AG04449 (cell line): Measurements from ENCODE around the gene NUMA1.

ENCODE experiments used
- CTCF ChIA-PET: fragments of 350-600 bp; formaldehyde crosslinking; extraction: SDS; loops from one replicate; lab custom pipeline; 2021; ENCODE audit warnings: antibody characterized with exemption; lab: Yijun Ruan, JAX
- POLR2A ChIA-PET: fragments of 400-600, 350-600 bp; formaldehyde crosslinking; extraction: SDS; loops from one replicate; lab custom pipeline; 2020; ENCODE audit warnings: antibody characterized with exemption, inconsistent platforms; lab: Yijun Ruan, JAX
- DNase-seq: peaks from one replicate; pipeline ENCODE4 v3.0.0-alpha.2; 2010; ENCODE audit warnings: low read depth, low spot score
- H3K4me3 ChIP-seq: 2 replicates; pipeline ENCODE4 v1.5.1; 2011; ENCODE audit warnings: low read depth, mild to moderate bottlenecking, control low read depth, low read length
- CTCF ChIP-seq: IDR thresholded peaks from one replicate; pipeline ENCODE4 v1.5.1; 2011; ENCODE audit warnings: mild to moderate bottlenecking, moderate library complexity, low read length, control low read depth, inconsistent platforms; ENCODE audit not compliant: insufficient read depth; ENCODE audit errors: missing control alignments

NUMA1 gene

DNA sequence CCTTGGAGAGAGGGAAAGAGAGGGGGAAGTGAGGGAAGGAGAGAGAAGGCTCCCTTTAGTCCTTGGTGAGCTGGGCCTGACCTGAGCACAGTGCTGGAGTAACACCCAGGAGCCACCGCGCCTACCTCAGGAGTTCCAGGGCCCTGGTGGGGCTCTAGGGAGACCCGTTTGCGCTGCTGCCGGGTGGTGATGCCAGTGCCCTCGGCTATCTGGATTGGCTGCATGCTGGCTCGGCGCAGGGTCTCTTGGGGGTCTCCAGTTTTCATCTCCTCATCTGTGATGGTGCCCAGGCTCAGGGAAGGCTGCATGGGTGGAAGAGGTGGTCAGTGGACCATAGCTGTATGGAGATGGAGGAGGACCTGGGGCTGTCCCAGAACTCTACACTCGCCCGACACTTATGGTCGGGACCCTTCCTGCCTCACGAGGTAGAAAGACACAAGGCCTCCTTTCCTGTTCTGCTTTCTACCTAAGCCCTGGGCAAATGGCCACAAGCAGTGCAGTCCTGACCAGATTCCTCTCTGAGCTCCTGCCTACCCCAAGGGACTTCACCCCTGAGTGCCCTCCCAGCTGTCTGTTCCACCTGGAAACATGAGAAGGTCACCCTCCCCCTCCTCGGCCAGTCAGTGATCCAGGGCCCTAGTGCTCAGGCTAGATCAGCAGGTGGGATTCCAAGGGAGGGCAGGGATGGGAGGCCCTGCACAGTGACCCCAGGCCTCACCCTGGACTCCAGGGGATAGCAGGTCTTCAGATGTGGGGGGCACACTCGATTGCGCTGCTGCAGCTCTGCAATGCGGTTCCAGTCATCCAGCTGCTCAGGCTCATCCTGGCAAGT, 75.6 kb downstream of the NUMA1 start:
- no peak for TF ChIP-seq CTCF
- H3K4me3 ChIP-seq: no peak overlapping the region
- POLR2A ChIA-PET: interaction anchor here (1.7 kb wide), 1 partner anchor 11 kb away, joined by 5 read pairs; no protein-coding TSS in a partner anchor
- CTCF ChIA-PET: interaction anchor here (1.5 to 2.7 kb wide), 7 partner anchors 10 to 428 kb away, joined by 4 to 17 read pairs (median 7); no protein-coding TSS in a partner anchor
- DNase-seq: no peak

- no peak for TF ChIP-seq CTCF
- no peak overlapping the region for H3K4me3 ChIP-seq
- no peak for DNase-seq
- CTCF ChIA-PET: interaction anchor here (0.7 to 2.7 kb wide), 4 partner anchors 11 to 27 kb away, joined by 3 to 17 read pairs (median 6); no protein-coding TSS in a partner anchor
- POLR2A ChIA-PET: interaction anchor here (1.7 kb wide), 1 partner anchor 11 kb away, joined by 5 read pairs; no protein-coding TSS in a partner anchor
Observed at GRCh38 chr11:72003776-72004171, 76.6 kb downstream of the NUMA1 start.

GRCh38 chr11:72002841-72003775, 77.2 kb downstream of the NUMA1 start:
- POLR2A ChIA-PET: interaction anchor here (1.7 kb wide), 1 partner anchor 12 kb away, joined by 5 read pairs; no protein-coding TSS in a partner anchor
- no peak overlapping the region for H3K4me3 ChIP-seq
- no peak for TF ChIP-seq CTCF
- CTCF ChIA-PET: interaction anchor here (0.7 to 2.7 kb wide), 5 partner anchors 12 to 26 kb away, joined by 3 to 17 read pairs (median 5); no protein-coding TSS in a partner anchor
- DNase-seq: no peak

DNA sequence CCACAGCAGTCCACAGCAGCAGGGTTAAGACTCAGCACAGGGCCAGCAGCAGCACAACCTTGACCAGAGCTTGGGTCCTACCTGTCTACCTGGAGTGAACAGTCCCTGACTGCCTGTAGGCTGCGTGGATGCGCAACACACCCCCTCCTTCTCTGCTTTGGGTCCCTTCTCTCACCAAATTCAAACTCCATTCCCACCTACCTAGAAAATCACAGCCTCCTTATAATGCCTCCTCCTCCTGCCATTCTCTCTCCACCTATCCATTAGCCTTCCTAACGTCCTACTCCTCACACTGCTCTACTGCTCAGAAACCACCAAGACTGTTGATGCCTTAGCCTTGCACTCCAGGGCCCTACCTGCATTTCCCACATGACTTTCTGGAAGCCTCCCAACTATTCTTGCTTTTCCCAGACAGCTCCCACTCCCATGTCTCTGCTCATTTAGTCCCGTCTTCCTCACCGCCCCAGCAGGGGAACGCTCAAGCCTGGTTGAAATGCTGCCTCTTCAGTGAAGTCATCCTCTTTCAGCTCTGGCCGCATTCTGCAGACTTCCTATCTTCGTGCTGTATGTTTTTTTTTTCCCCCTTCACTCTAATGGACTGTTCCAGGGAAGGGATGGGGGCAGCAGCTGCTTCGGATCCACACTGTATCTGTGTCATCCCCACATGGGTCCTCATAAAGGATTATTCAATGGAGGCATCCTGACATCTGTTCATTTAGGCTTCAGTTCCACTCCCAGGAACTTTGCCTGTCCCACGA, 78.3 kb downstream of the NUMA1 start:
- POLR2A ChIA-PET: interaction anchor here (0.7 to 0.9 kb wide), 2 partner anchors 11 to 73 kb away, joined by 3 read pairs; partner anchors contain the start of gene RNF121
- H3K4me3 ChIP-seq: no peak overlapping the region
- DNase-seq: no peak
- TF ChIP-seq CTCF: no peak
- CTCF ChIA-PET: interaction anchor here (1.3 to 1.7 kb wide), 4 partner anchors 13 to 24 kb away, joined by 4 to 5 read pairs (median 4); no protein-coding TSS in a partner anchor

DNA sequence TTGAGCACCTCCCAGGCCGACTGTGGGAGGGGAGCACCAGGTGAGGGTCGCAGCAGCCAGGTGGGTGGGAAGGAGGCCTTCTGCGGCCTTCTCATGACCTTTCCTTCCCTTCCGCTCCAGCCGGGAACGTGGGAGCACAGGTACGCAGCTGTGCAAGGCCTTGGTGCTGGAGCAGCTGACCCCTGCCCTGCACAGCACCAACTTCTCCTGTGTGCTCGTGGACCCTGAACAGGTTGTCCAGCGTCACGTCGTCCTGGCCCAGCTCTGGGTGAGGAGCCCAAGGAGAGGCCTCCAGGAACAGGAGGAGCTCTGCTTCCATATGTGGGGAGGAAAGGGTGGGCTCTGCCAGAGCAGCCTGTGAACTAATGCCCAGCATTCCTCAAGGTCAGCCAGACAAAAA, 79.1 kb downstream of the NUMA1 start:
- CTCF ChIA-PET: interaction anchor here (0.9 to 1.3 kb wide), 4 partner anchors 9 to 90 kb away, joined by 3 to 5 read pairs (median 4); no protein-coding TSS in a partner anchor
- TF ChIP-seq CTCF: no peak
- POLR2A ChIA-PET: interaction anchor here (0.9 kb wide), 1 partner anchor 72 kb away, joined by 3 read pairs; the partner anchor contains the start of gene RNF121
- no peak for DNase-seq
- no peak overlapping the region for H3K4me3 ChIP-seq
